Measurements from ENCODE around the gene ABI2. TPM values are rescaled to one million over a fixed set of nuclear protein-coding genes. Genes with fewer than 3 reads are reported as not detected.
"Not testable (repeated sequence)": the region's sequence is repeated elsewhere in the genome, so short reads cannot be mapped to it uniquely, and the experiment has no call there.

ABI2 gene
- total and polyA plus RNA-seq, 11 donors: 17.4 to 78.8 (median 49.4) TPM

GRCh38 chr2:203361922-203362321 is 33.7 kb downstream of the ABI2 start:
- H3K9me3 ChIP-seq: no peaks in the 10 kb centered on the region
- peaks cover 0 to 2% (median 0%) of the 10 kb centered on the region in 9 donors for H3K36me3 ChIP-seq
- H3K27ac ChIP-seq: peak overlapping the region in 5 of 12 donors; percentile 2 to 56 (median 10)
- intact Hi-C loops (cut with DNase I): no loop called here
- DNase-seq (no peak), ATAC-seq (peak in 1 of 4 donors; percentile 28)
- H3K4me3 ChIP-seq: no peak overlapping the region
- peaks cover 0 to 27% (median 15%) of the 10 kb centered on the region in 12 donors for H3K4me1 ChIP-seq
- H3K27me3 ChIP-seq: no peaks in the 10 kb centered on the region
- TF ChIP-seq POLR2A (IDR thresholded peaks at IDR 0.05): no peak

- H3K27ac ChIP-seq: no peak overlapping the region
- DNase-seq: no peak
- no peaks in the 10 kb centered on the region for H3K27me3 ChIP-seq
- no peaks in the 10 kb centered on the region for H3K9me3 ChIP-seq
- 90 to 91% (median 90%) methylated on average over 5 of the region's 5 CpGs for WGBS, 4 donors
- intact Hi-C loops (cut with DNase I): loop anchor here in 1 of 10 donors (5.0 kb wide), 1 partner anchor 40 kb away; the partner anchor contains the start of gene ABI2
- no peak overlapping the region for H3K4me3 ChIP-seq
- no peak for ATAC-seq
- H3K4me1 ChIP-seq: peaks cover 0 to 20% (median 8%) of the 10 kb centered on the region in 12 donors
- peaks cover 0 to 25% (median 0%) of the 10 kb centered on the region in 9 donors for H3K36me3 ChIP-seq
- TF ChIP-seq CTCF (IDR thresholded peaks at IDR 0.05): no peak
- no peak for TF ChIP-seq POLR2A (IDR thresholded peaks at IDR 0.05)
Observed at GRCh38 chr2:203366639-203367466, 38.7 kb downstream of the ABI2 start.

GRCh38 chr2:203372706-203373105 is 44.5 kb downstream of the ABI2 start:
- DNase-seq; intact Hi-C loops (cut with DNase I); H3K27ac ChIP-seq; H3K27me3 ChIP-seq; ATAC-seq; H3K4me3 ChIP-seq; H3K9me3 ChIP-seq: not testable (repeated sequence)
- 94 to 95% (median 95%) methylated on average over 20 to 28 of the region's 31 CpGs for WGBS, 4 donors
- Histone ChIP-seq H3K4me1 (peaks cover 0 to 14% (median 2%) of the 10 kb centered on the region in 12 donors), H3K36me3 (peaks cover 0 to 19% (median 0%) of the 10 kb centered on the region in 9 donors)

- Histone ChIP-seq H3K9me3 (no peaks in the 10 kb centered on the region), H3K27me3 (no peaks in the 10 kb centered on the region), H3K4me3 (no peak overlapping the region), H3K4me1 (peaks cover 0 to 5% (median 0%) of the 10 kb centered on the region in 12 donors), H3K36me3 (peaks cover 0 to 8% (median 0%) of the 10 kb centered on the region in 9 donors), H3K27ac (no peak overlapping the region)
- intact Hi-C loops (cut with DNase I): no loop called here
- ATAC-seq (no peak), DNase-seq (no peak)
- TF ChIP-seq CTCF (IDR thresholded peaks at IDR 0.05): peak in 1 of 12 donors; percentile 7
- no peak for TF ChIP-seq POLR2A (IDR thresholded peaks at IDR 0.05)
Observed at GRCh38 chr2:203376173-203376572, 48.0 kb downstream of the ABI2 start.

- intact Hi-C loops (cut with DNase I): no loop called here
- no peak for ATAC-seq
- Histone ChIP-seq H3K27ac (no peak overlapping the region), H3K36me3 (peaks cover 0 to 25% (median 3%) of the 10 kb centered on the region in 9 donors), H3K4me3 (no peak overlapping the region), H3K9me3 (no peaks in the 10 kb centered on the region), H3K4me1 (peaks cover 0 to 5% (median 0%) of the 10 kb centered on the region in 12 donors), H3K27me3 (no peaks in the 10 kb centered on the region)
- no peak for DNase-seq
- no peak for TF ChIP-seq CTCF (IDR thresholded peaks at IDR 0.05)
- TF ChIP-seq POLR2A (IDR thresholded peaks at IDR 0.05): no peak
- 96 to 98% (median 96%) methylated on average over 3 of the region's 3 CpGs for WGBS, 4 donors
Observed at GRCh38 chr2:203379156-203379555, 51.0 kb downstream of the ABI2 start.
